Lower leg skin (tissue), 3 donors: ENCODE results near the gene CDH13.

ENCODE experiments used
- POLR2A ChIP-seq, 2 donors: fragments of 450-650 bp; IDR thresholded peaks; one replicate each; pipeline ENCODE4 v1.6.1; 2016 to 2017; ENCODE audit warnings: antibody characterized with exemption in 2 of 2, mild to moderate bottlenecking in 1 of 2, moderate library complexity in 1 of 2
- TF ChIP-seq, protein P1 (sequence below), 3 donors: fragments of 450-650 bp; IDR thresholded peaks; one replicate each; pipeline ENCODE4 v1.5.1; 2016; ENCODE audit warnings: antibody characterized with exemption in 3 of 3, mild to moderate bottlenecking in 3 of 3, moderate library complexity in 2 of 3

DNA sequence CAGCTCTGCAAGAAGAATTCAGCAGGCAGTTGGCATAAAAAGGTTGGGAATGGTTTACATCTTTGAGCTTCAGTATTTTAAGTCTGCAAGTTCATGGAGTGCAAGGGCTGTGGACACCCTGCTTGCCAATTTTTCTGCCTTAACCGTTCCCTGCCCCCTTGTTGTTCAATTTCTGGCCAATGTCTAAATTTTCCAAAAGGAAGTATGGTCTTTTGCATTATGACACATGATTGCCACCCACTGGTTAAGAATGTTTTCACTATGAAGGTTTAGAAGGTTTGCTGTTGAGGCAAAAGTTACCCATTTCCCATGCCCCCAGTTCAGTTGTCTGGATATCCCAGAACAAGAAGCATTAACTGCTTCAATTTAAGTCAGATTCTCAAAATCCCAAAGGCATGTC is 441.9 kb downstream of the CDH13 start:
- TF ChIP-seq, protein P1, sequence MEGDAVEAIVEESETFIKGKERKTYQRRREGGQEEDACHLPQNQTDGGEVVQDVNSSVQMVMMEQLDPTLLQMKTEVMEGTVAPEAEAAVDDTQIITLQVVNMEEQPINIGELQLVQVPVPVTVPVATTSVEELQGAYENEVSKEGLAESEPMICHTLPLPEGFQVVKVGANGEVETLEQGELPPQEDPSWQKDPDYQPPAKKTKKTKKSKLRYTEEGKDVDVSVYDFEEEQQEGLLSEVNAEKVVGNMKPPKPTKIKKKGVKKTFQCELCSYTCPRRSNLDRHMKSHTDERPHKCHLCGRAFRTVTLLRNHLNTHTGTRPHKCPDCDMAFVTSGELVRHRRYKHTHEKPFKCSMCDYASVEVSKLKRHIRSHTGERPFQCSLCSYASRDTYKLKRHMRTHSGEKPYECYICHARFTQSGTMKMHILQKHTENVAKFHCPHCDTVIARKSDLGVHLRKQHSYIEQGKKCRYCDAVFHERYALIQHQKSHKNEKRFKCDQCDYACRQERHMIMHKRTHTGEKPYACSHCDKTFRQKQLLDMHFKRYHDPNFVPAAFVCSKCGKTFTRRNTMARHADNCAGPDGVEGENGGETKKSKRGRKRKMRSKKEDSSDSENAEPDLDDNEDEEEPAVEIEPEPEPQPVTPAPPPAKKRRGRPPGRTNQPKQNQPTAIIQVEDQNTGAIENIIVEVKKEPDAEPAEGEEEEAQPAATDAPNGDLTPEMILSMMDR (IDR thresholded peaks at IDR 0.05): no peak
- no peak for TF ChIP-seq POLR2A (IDR thresholded peaks at IDR 0.05)
